HepG2 (cell line): ENCODE measurements around the gene PCOLCE2. TPM values are rescaled to one million over a fixed set of nuclear protein-coding genes. Genes with fewer than 3 reads are reported as not detected.

Source experiments
- CEBPG ChIP-seq: IDR thresholded peaks from 2 replicates; pipeline ENCODE4 v1.6.1; 2016
- CERS6 ChIP-seq: sonication (generic); formaldehyde crosslinking; IDR thresholded peaks from 2 replicates; pipeline ENCODE4 v1.5.0; 2020; ENCODE audit warnings: missing genetic modification reagents
- GFI1 ChIP-seq: sonication (generic); formaldehyde crosslinking; IDR thresholded peaks from 2 replicates; pipeline ENCODE4 v1.5.0; 2020; ENCODE audit warnings: missing genetic modification reagents, mild to moderate bottlenecking, borderline replicate concordance
- HDAC1 ChIP-seq: sonication (generic); formaldehyde crosslinking; IDR thresholded peaks from 2 replicates; pipeline ENCODE4 v1.5.1; 2020; ENCODE audit warnings: mild to moderate bottlenecking, missing genetic modification reagents
- HNF4A ChIP-seq: sonication (generic); formaldehyde crosslinking; IDR thresholded peaks from 2 replicates; pipeline ENCODE4 v1.4.0; 2020; ENCODE audit warnings: missing genetic modification reagents
- HNF4G ChIP-seq, 2 experiments: sonication (generic) in 1 of 2; formaldehyde crosslinking in 1 of 2; IDR thresholded peaks; 2 replicates each; pipeline versions ENCODE4 v1.4.0 to v1.6.1; 2011 to 2020; ENCODE audit warnings: borderline replicate concordance in 2 of 2, low read depth in 2 of 2, mild to moderate bottlenecking in 2 of 2, low read length in 1 of 2, missing genetic modification reagents in 1 of 2, moderate library complexity in 1 of 2
- HNRNPH1 ChIP-seq: fragments of 200-400 bp; formaldehyde crosslinking; optimal IDR thresholded peaks from 2 replicates; pipeline ENCODE3; 2017; ENCODE audit warnings: mild to moderate bottlenecking, low read depth, low read length
- KMT2A ChIP-seq: sonication (generic); formaldehyde crosslinking; IDR thresholded peaks from 2 replicates; pipeline ENCODE4 v1.4.0; 2020; ENCODE audit warnings: missing genetic modification reagents
- MED13 ChIP-seq: sonication (generic); formaldehyde crosslinking; IDR thresholded peaks from 2 replicates; pipeline ENCODE4 v1.5.0; 2020; ENCODE audit warnings: missing genetic modification reagents
- PLRG1 ChIP-seq: fragments of 450-650 bp; conservative IDR thresholded peaks from 2 replicates; pipeline ENCODE4 v1.6.1; 2016
- RERE ChIP-seq: IDR thresholded peaks from 2 replicates; pipeline ENCODE4 v1.6.1; 2016; ENCODE audit warnings: low read depth, missing genetic modification reagents, missing compliant biosample characterization
- SNAI1 ChIP-seq: sonication (generic); formaldehyde crosslinking; IDR thresholded peaks from 2 replicates; pipeline ENCODE4 v1.5.0; 2020; ENCODE audit warnings: mild to moderate bottlenecking, missing genetic modification reagents, borderline replicate concordance
- SNRNP70 ChIP-seq: fragments of 200-400 bp; formaldehyde crosslinking; IDR thresholded peaks from 2 replicates; pipeline ENCODE4 v1.6.1; 2017; ENCODE audit warnings: mild to moderate bottlenecking, low read depth, low read length, moderate library complexity
- ZBTB39 ChIP-seq: sonication (generic); formaldehyde crosslinking; IDR thresholded peaks from 2 replicates; pipeline ENCODE4 v1.5.0; 2020; ENCODE audit warnings: missing genetic modification reagents
- ZNF317 ChIP-seq: sonication (generic); formaldehyde crosslinking; IDR thresholded peaks from 2 replicates; pipeline ENCODE4 v1.5.0; 2020; ENCODE audit warnings: mild to moderate bottlenecking, missing genetic modification reagents
- ZNF710 ChIP-seq: sonication (generic); formaldehyde crosslinking; IDR thresholded peaks from 2 replicates; pipeline ENCODE4 v1.5.0; 2020; ENCODE audit warnings: mild to moderate bottlenecking, missing genetic modification reagents, borderline replicate concordance
- ZNF768 ChIP-seq: sonication (generic); formaldehyde crosslinking; IDR thresholded peaks from 2 replicates; pipeline ENCODE4 v1.4.0; 2020; ENCODE audit warnings: missing genetic modification reagents
- polyA plus RNA-seq, 8 experiments: library from polyadenylated mRNA; depleted of rRNA in 3 of 8; stranded (reverse) in 7 of 8; unstranded in 1 of 8; fragments of >200 nt; fragmentation: Illumina TruSeq in 4 of 8; extraction: Trizol in 4 of 8; gene quantifications; 2 replicates each; pipeline versions ENCODE4 v1.2.1 to v1.2.3, GENCODE V29; 2011 to 2016; ENCODE audit warnings: low read depth in 4 of 8, missing spikeins in 1 of 8, mixed read lengths in 1 of 8; ENCODE audit not compliant: insufficient read depth in 1 of 8
- total RNA-seq, 5 experiments: library from RNA; depleted of rRNA; stranded (reverse); fragments of >200 nt; fragmentation: Illumina TruSeq; extraction: Trizol; gene quantifications; 2 replicates each; pipeline ENCODE4 v1.2.3, GENCODE V29; 2016; ENCODE audit warnings: low read depth in 1 of 5
- TF ChIP-seq, protein P1 (sequence below): sonication (generic); formaldehyde crosslinking; IDR thresholded peaks from 2 replicates; pipeline ENCODE4 v1.4.0; 2020; ENCODE audit warnings: mild to moderate bottlenecking, missing genetic modification reagents

Gene PCOLCE2
- total and polyA plus RNA-seq, 2 of the 13 experiments (the other 11 are each of a cell fraction or from before 2014, with no cell fraction given), result 0.71 to 2.0 TPM

GRCh38 chr3:142888481-142889211 lies at the start of gene PCOLCE2 (continued):
- no peak for TF ChIP-seq HNF4G (IDR thresholded peaks at IDR 0.05; ENCODE audit: borderline replicate concordance, low read depth, low read length)
- no peak for TF ChIP-seq HNF4G (CRISPR knock-in tag; IDR thresholded peaks at IDR 0.05; ENCODE audit: borderline replicate concordance, low read depth)
- TF ChIP-seq MED13, result no peak
- TF ChIP-seq KMT2A, result no peak
- no peak for TF ChIP-seq RERE
- no peak; the same call in 1 of the 2 replicates for TF ChIP-seq SNAI1 (CRISPR knock-in tag)
- peak; percentile 61; the same call in 1 of the 2 replicates for TF ChIP-seq ZNF768 (CRISPR knock-in tag)
- no peak for TF ChIP-seq CEBPG (CRISPR knock-in tag)
- no peak for TF ChIP-seq ZBTB39 (CRISPR knock-in tag)
- TF ChIP-seq, protein P1, sequence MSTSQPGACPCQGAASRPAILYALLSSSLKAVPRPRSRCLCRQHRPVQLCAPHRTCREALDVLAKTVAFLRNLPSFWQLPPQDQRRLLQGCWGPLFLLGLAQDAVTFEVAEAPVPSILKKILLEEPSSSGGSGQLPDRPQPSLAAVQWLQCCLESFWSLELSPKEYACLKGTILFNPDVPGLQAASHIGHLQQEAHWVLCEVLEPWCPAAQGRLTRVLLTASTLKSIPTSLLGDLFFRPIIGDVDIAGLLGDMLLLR (CRISPR knock-in tag), result no peak
- TF ChIP-seq SNRNP70, result no peak
- TF ChIP-seq ZNF710 (CRISPR knock-in tag), result no peak
- no peak for TF ChIP-seq HNF4A (CRISPR knock-in tag)
- TF ChIP-seq GFI1 (CRISPR knock-in tag), result no peak
- no peak for TF ChIP-seq HNRNPH1
- peak; percentile 64; the same call in 1 of the 2 replicates for TF ChIP-seq CERS6 (CRISPR knock-in tag)
- TF ChIP-seq ZNF317 (CRISPR knock-in tag), result 0 out of 2 replicates have a peak, but pooled peaks have one; percentile 43
- TF ChIP-seq PLRG1, result no peak
- TF ChIP-seq HDAC1 (CRISPR knock-in tag), result peak; percentile 62
